ENCODE measurements around the gene FBXO5.
A peak's percentile ranks its signal among the peaks of the same experiment; 100 is the strongest.
"Not testable (repeated sequence)": the region's sequence is repeated elsewhere in the genome, so short reads cannot be mapped to it uniquely, and the experiment has no call there.

The FBXO5 gene

DNA sequence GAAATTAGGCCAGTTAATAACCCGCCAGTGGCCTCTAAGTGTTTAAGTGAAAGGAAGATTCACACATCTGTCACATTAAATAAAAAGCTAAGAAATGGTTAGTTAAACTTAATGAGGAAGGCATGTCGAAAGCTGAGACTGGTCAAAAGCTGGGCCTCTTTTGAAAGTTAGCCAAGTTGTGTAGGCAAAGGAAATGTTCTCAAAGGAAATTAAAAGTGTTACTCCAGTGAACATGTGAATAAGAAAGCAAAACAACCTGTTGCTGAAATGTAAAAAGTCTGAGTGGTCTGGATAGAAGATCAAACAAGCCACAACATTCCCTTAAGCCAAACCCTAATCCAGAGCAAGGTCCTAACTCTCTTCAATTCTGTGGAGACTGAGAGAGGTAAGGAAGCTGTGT is 30.6 kb upstream of the FBXO5 start:
- H3K36me3 ChIP-seq (ENCODE audit: insufficient read depth, low read depth, low read length): no peaks in the 10 kb centered on the region
- H3K27ac ChIP-seq (ENCODE audit: low read length): no peak overlapping the region
- H3K4me3 ChIP-seq (ENCODE audit: low read length): no peak overlapping the region
- no peaks in the 10 kb centered on the region for H3K4me1 ChIP-seq (ENCODE audit: insufficient read depth, low read length)
- H3K9ac ChIP-seq (ENCODE audit: low read depth, low read length): no peak overlapping the region
- H3K27me3 ChIP-seq (ENCODE audit: insufficient read depth, low read length): no peaks in the 10 kb centered on the region
- no peaks in the 10 kb centered on the region for H3K9me3 ChIP-seq (ENCODE audit: insufficient read depth, low read depth, low read length)

DNA sequence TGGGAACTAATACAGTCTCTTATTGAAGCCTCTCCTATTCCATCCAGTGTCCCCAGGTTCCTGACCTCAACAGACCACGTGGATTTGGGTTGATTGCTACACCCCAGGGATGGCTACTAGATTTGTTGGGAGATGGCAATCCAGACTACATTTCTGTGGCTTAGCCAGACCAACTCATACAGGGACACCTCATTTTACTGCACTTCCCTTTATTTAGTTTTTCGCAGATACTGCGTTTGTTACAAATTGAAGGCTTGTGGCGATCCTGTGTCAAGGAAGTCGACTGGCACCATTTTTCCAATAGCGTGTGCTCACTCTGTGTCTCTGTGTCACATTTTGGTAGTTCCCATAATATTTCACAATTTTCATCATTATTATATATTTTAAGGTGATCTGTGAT is 30.0 kb upstream of the FBXO5 start:
- Histone ChIP-seq H3K27me3 (ENCODE audit: insufficient read depth, low read length) (no peaks in the 10 kb centered on the region), H3K27ac (ENCODE audit: low read length) (no peak overlapping the region), H3K9me3 (ENCODE audit: insufficient read depth, low read depth, low read length) (no peaks in the 10 kb centered on the region), H3K9ac (ENCODE audit: low read depth, low read length) (no peak overlapping the region), H3K36me3 (ENCODE audit: insufficient read depth, low read depth, low read length) (no peaks in the 10 kb centered on the region), H3K4me3 (ENCODE audit: low read length) (no peak overlapping the region), H3K4me1 (ENCODE audit: insufficient read depth, low read length) (no peaks in the 10 kb centered on the region)

DNA sequence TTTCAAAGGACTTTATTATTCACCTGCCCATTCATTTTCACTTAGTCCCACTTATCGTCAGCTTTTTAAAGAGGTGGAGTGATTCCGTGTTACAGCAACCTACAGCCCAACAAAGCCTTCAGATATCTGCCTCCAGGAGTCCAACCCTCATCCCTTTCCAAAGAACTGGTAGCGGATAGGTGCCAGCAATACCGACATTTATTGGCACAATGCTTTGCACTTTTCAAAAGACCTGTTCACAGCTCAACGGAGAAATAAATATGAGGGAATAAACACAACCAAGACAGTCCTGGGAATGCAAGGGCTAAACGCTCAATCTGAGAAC is 20.5 kb upstream of the FBXO5 start:
- H3K27ac ChIP-seq (ENCODE audit: low read length): peak overlapping the region; percentile 41
- no peaks in the 10 kb centered on the region for H3K9me3 ChIP-seq (ENCODE audit: insufficient read depth, low read depth, low read length)
- H3K4me3 ChIP-seq (ENCODE audit: low read length): peak overlapping the region; percentile 98
- peaks cover 2% of the 10 kb centered on the region for H3K36me3 ChIP-seq (ENCODE audit: insufficient read depth, low read depth, low read length)
- H3K4me1 ChIP-seq (ENCODE audit: insufficient read depth, low read length): peaks cover 5% of the 10 kb centered on the region; the same call in 1 of the 2 replicates
- H3K27me3 ChIP-seq (ENCODE audit: insufficient read depth, low read length): no peaks in the 10 kb centered on the region
- H3K9ac ChIP-seq (ENCODE audit: low read depth, low read length): peak overlapping the region; percentile 96

DNA sequence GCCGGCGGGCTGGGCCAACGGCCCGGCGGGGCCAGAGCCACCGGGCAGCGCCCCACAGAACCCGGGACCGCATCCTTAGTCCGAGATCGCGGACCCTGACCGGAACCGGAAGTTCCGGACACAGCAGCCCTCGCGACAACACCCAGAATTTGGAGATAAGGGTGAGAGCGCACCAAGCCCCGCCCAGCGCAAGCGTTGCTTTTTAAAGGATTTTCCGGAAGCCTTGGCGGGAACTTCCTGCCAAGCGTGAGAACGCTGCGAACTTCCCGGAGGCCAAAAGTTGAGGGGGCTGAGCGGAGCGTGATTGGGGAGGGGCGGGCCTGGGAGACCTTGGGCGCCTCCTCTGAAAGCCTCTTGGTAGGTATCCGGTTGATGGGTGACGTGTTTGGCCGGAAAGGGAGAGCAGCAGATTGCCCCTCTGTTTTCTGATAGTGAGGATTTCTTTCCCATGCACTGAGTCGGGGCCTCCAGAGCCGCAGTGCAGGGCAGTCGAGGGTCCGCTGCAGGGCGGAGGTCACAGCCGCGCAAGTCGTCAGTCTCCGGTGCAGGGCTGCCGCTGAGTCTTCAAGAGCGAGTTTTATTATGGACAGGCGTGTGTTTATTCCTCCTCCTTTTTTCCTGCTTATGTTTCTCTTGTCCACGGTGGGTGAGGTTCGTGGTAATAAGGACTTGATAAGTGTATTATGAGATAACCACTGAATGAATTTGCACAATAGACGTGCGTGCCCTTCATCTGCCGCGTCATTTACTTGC is 19.9 kb upstream of the FBXO5 start, which contains the start of gene MTRF1L:
TSS of gene MTRF1L (minus strand) at position 97 of the 753 bp plus-strand sequence. CDS start at position 73, 24 bp downstream.
- peaks cover 6% of the 10 kb centered on the region for H3K36me3 ChIP-seq (ENCODE audit: insufficient read depth, low read depth, low read length)
- peak within 1 kb of the TSS; percentile 96 for H3K9ac ChIP-seq (ENCODE audit: low read depth, low read length)
- no peaks in the 10 kb centered on the region for H3K9me3 ChIP-seq (ENCODE audit: insufficient read depth, low read depth, low read length)
- no peaks in the 10 kb centered on the region for H3K27me3 ChIP-seq (ENCODE audit: insufficient read depth, low read length)
- H3K4me1 ChIP-seq (ENCODE audit: insufficient read depth, low read length): peaks cover 5% of the 10 kb centered on the region; the same call in 1 of the 2 replicates
- H3K4me3 ChIP-seq (ENCODE audit: low read length): peak within 1 kb of the TSS; percentile 98
- H3K27ac ChIP-seq (ENCODE audit: low read length): peak within 1 kb of the TSS; percentile 70

DNA sequence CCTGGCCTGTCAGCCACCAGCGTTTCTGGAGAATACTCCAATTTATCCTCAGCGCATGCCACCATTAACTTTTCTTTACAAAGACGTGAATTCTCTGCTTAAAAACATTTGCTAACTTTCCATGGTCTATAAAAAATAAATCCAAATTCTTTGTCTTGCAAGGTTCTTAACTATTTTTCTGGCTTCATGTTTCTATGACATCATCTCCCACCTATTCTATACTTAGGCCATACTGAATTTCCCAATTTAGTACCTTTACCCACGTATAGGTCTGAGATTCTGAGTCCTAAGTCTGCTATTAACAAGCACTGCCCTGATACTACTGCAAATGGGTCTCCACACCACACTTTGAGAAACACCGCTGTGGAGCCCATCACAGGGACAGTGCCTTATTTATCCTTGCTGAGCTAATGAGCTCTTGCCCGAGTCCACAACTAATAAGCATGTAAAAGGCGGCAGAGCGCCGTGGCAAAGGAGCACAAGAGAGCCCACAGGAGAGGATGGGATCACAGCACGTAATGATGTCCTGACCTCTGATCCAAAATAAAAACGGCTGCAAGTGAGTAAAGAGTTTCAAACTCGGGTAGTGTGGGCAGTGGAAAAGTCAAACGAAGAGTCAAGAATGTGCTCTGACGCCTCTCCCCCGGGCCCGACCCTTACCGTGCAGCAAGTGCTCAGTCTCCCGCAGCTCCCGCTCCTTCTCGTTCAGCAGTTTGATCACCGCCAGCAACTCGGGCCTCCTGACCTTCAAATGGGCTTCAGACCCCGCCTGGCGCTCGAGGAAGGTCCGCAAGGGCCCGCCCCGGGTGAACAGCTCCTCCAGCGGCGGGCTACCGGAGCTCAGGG is 19.1 kb upstream of the FBXO5 start:
- H3K27me3 ChIP-seq (ENCODE audit: insufficient read depth, low read length): no peaks in the 10 kb centered on the region
- H3K4me1 ChIP-seq (ENCODE audit: insufficient read depth, low read length): peaks cover 5% of the 10 kb centered on the region; the same call in 1 of the 2 replicates
- peaks cover 14% of the 10 kb centered on the region for H3K36me3 ChIP-seq (ENCODE audit: insufficient read depth, low read depth, low read length)
- no peaks in the 10 kb centered on the region for H3K9me3 ChIP-seq (ENCODE audit: insufficient read depth, low read depth, low read length)
- H3K9ac ChIP-seq (ENCODE audit: low read depth, low read length): peak overlapping the region; percentile 96
- peak overlapping the region; percentile 98 for H3K4me3 ChIP-seq (ENCODE audit: low read length)
- peak overlapping the region; percentile 70 for H3K27ac ChIP-seq (ENCODE audit: low read length)

DNA sequence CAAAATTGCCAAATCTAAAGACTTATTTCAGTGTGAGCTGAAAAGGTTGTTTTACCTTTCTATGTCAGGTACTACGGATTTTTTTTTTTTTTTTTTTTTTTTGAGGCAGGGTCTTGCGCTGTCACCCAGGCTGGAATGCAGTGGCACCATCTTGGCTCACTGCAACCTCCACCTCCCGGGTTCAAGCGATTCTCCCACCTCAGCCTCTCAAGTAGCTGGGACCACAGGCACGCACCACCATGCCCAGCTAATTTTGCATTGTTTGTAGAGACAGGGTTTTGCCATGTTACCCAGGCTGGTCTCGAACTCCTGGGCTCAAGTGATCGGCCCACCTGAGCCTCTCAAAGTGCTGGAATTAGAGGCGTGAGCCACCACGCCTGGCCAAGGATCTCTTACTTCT is 17.9 kb upstream of the FBXO5 start:
- H3K9ac ChIP-seq (ENCODE audit: low read depth, low read length): peak overlapping the region; percentile 96; the same call in 1 of the 2 replicates
- H3K4me1 ChIP-seq (ENCODE audit: insufficient read depth, low read length); H3K9me3 ChIP-seq (ENCODE audit: insufficient read depth, low read depth, low read length); H3K27ac ChIP-seq (ENCODE audit: low read length); H3K27me3 ChIP-seq (ENCODE audit: insufficient read depth, low read length): not testable (repeated sequence)
- H3K4me3 ChIP-seq (ENCODE audit: low read length): peak overlapping the region; percentile 98
- peaks cover 26% of the 10 kb centered on the region for H3K36me3 ChIP-seq (ENCODE audit: insufficient read depth, low read depth, low read length)

DNA sequence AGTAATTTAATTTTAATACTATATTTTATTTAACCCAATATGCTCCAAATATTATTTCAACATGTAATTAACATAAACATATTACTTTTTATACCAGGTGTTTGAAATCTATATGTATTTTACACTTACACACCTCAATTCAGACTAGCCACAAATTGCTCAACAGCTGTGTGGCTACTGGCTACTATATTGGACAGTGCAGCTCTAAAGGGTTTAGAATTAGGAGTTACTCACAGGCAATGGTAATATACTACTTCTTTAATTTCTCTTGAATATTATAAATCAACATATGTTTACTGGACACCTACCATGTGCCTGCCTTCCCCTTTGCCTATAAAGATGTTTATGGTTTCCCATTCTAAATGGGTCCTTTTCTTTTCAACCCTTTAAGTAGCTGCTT is 17.4 kb upstream of the FBXO5 start:
- Histone ChIP-seq H3K9ac (ENCODE audit: low read depth, low read length) (no peak overlapping the region), H3K4me3 (ENCODE audit: low read length) (no peak overlapping the region; the same call in 1 of the 2 replicates)

DNA sequence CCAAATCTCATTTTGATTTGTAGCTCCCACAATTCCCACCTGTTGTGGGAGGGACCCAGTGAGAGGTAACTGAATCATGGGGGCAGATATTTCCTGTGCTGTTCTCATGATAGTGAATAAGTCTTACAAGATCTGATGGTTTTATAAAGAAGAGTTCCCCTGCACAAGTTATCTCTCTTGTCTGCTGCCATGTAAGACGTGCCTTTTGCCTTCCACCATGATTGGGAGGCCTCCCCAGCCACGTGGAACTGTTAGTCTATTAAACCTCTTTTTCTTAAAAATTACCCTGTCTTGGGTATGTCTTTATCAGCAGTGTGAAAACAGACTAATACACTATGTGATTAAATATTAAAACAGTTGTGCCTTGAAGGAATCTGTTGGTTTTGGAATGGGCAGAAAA is 16.7 kb upstream of the FBXO5 start:
- not testable (repeated sequence) for H3K9me3 ChIP-seq (ENCODE audit: insufficient read depth, low read depth, low read length); H3K27me3 ChIP-seq (ENCODE audit: insufficient read depth, low read length); H3K27ac ChIP-seq (ENCODE audit: low read length); H3K4me3 ChIP-seq (ENCODE audit: low read length); H3K9ac ChIP-seq (ENCODE audit: low read depth, low read length); H3K4me1 ChIP-seq (ENCODE audit: insufficient read depth, low read length)
- peaks cover 37% of the 10 kb centered on the region for H3K36me3 ChIP-seq (ENCODE audit: insufficient read depth, low read depth, low read length)

More for the DNA sequence above, 17.4 kb upstream of the FBXO5 start:
- Histone ChIP-seq H3K4me1 (ENCODE audit: insufficient read depth, low read length) (peaks cover 5% of the 10 kb centered on the region; the same call in 1 of the 2 replicates), H3K27me3 (ENCODE audit: insufficient read depth, low read length) (no peaks in the 10 kb centered on the region), H3K27ac (ENCODE audit: low read length) (no peak overlapping the region), H3K9me3 (ENCODE audit: insufficient read depth, low read depth, low read length) (no peaks in the 10 kb centered on the region), H3K36me3 (ENCODE audit: insufficient read depth, low read depth, low read length) (peaks cover 31% of the 10 kb centered on the region)

DNA sequence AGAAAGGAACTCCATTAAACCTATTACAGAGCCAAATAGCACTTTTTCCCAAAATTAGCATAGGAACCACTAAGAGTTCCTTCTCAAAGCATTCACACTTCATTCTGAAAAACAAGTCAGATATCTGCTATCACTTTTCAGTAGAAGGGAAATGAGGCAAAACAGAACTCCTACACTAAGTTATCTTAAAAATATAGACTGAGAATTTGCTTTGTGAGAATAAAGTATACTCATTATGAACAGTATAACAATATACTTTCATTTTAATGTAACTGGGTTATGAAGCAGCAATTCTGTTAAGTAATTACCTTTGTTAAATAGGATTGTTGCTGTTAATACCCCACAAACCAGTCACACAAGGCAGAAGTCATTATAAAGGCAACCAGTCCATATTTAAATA is 11.0 kb upstream of the FBXO5 start:
- H3K4me3 ChIP-seq (ENCODE audit: low read length): no peak overlapping the region
- H3K9me3 ChIP-seq (ENCODE audit: insufficient read depth, low read depth, low read length): no peaks in the 10 kb centered on the region
- peaks cover 88% of the 10 kb centered on the region for H3K36me3 ChIP-seq (ENCODE audit: insufficient read depth, low read depth, low read length)
- no peaks in the 10 kb centered on the region for H3K4me1 ChIP-seq (ENCODE audit: insufficient read depth, low read length)
- no peak overlapping the region for H3K27ac ChIP-seq (ENCODE audit: low read length)
- H3K9ac ChIP-seq (ENCODE audit: low read depth, low read length): no peak overlapping the region
- H3K27me3 ChIP-seq (ENCODE audit: insufficient read depth, low read length): no peaks in the 10 kb centered on the region

DNA sequence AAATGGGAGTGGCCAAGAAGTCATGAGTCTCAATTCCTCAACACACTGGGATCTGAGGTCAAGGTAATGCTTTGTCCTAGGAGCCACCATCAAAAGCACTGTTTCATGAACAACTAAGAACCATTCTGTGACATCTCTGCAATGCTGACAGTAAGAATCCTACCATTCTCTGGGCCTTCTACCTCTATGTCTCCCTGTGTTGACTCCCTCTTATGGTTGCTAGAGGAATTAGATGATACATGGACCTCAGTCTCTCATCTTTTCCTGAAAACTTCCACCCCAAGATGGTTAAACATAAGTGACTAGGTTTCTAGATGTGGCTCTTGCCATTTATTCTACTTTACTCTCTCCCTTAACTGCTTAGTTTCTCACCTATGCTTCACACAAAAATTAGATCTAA is 10.6 kb upstream of the FBXO5 start:
- Histone ChIP-seq H3K27ac (ENCODE audit: low read length) (no peak overlapping the region), H3K4me3 (ENCODE audit: low read length) (no peak overlapping the region), H3K27me3 (ENCODE audit: insufficient read depth, low read length) (no peaks in the 10 kb centered on the region), H3K4me1 (ENCODE audit: insufficient read depth, low read length) (no peaks in the 10 kb centered on the region), H3K36me3 (ENCODE audit: insufficient read depth, low read depth, low read length) (peaks cover 87% of the 10 kb centered on the region), H3K9ac (ENCODE audit: low read depth, low read length) (no peak overlapping the region), H3K9me3 (ENCODE audit: insufficient read depth, low read depth, low read length) (no peaks in the 10 kb centered on the region)

DNA sequence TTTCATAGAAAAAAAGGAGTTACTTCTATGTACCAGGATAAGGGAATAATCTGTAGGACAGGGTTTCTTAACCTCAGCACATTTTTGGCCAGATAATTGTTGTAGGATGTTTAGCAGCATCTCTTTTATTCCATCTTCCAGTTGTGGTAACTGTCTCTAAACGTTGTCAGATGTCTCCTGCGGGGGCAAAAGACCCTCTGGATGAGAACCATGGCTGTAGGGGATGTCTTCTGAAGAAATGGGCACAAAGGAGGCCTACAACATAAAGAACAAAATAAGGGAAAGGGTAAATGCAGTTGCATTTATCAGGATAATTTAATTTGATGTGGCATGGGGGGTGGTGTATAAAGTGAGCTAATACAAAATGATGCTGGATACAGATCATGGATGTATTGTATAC is 4.1 kb upstream of the FBXO5 start:
- Histone ChIP-seq H3K4me1 (ENCODE audit: insufficient read depth, low read length) (no peaks in the 10 kb centered on the region), H3K27ac (ENCODE audit: low read length) (no peak overlapping the region), H3K9ac (ENCODE audit: low read depth, low read length) (no peak overlapping the region), H3K36me3 (ENCODE audit: insufficient read depth, low read depth, low read length) (peaks cover 37% of the 10 kb centered on the region), H3K4me3 (ENCODE audit: low read length) (no peak overlapping the region), H3K27me3 (ENCODE audit: insufficient read depth, low read length) (no peaks in the 10 kb centered on the region), H3K9me3 (ENCODE audit: insufficient read depth, low read depth, low read length) (no peaks in the 10 kb centered on the region)

DNA sequence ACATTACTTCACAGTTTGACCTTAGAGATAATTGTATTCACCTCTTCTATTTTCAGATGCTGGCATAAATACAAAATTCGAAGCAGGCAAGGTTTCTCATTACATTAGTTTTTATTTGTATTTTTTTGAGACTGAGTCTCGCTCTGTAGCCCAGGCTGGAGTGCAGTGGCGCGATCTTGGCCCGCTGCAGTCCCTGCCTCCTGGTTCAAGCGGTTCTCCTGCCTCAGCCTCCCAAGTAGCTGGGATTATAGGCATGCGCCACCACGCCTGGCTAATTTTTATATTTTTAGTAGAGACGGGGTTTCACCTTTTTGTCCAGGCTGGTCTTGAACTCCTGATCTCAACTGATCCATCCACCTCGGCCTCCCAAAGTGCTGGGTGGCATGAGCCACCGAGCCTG is 2.5 kb upstream of the FBXO5 start:
- H3K9me3 ChIP-seq (ENCODE audit: insufficient read depth, low read depth, low read length); H3K27ac ChIP-seq (ENCODE audit: low read length); H3K27me3 ChIP-seq (ENCODE audit: insufficient read depth, low read length); H3K4me1 ChIP-seq (ENCODE audit: insufficient read depth, low read length): not testable (repeated sequence)
- Histone ChIP-seq H3K36me3 (ENCODE audit: insufficient read depth, low read depth, low read length) (peaks cover 30% of the 10 kb centered on the region), H3K4me3 (ENCODE audit: low read length) (peak overlapping the region; percentile 87), H3K9ac (ENCODE audit: low read depth, low read length) (peak overlapping the region; percentile 94; the same call in 1 of the 2 replicates)

Measured in iPS-20b (cell line).